Peyer's patch (tissue), 4 donors: Measurements from ENCODE around the gene NPC2. TPM values are rescaled to one million over a fixed set of nuclear protein-coding genes. Genes with fewer than 3 reads are reported as not detected.

Source experiments
- DNase-seq, 3 donors: peaks; one replicate each; pipeline ENCODE4 v3.0.0-alpha.2; 2017 to 2019
- H3K27ac ChIP-seq, 4 donors: fragments of 200-600 bp; sonication (generic); one replicate each; pipeline ENCODE4 v1.5.1; 2016 to 2019
- H3K27me3 ChIP-seq, 2 donors: fragments of 200-600 bp; sonication (generic); one replicate each; pipeline ENCODE4 v1.5.1; 2019
- H3K36me3 ChIP-seq, 3 donors: fragments of 200-600 bp; sonication (generic); one replicate each; pipeline ENCODE4 v1.5.1; 2016 to 2019
- H3K4me1 ChIP-seq, 4 donors: fragments of 200-600 bp; sonication (generic); one replicate each; pipeline ENCODE4 v1.5.1; 2016 to 2019
- H3K4me3 ChIP-seq, 4 donors: fragments of 200-600 bp; sonication (generic); 1 replicate in 3 of 4; 2 replicates in 1 of 4; pipeline ENCODE4 v1.5.1; 2016 to 2019; ENCODE audit warnings: mild to moderate bottlenecking in 1 of 4
- H3K9me3 ChIP-seq, 4 donors: fragments of 200-600 bp; sonication (generic); one replicate each; pipeline ENCODE4 v1.5.1; 2016 to 2019; ENCODE audit warnings: mild to moderate bottlenecking in 1 of 4
- CTCF ChIP-seq, 6 experiments: fragments of 450-650 bp in 4 of 6; fragments of 200-600 bp in 2 of 6; sonication (generic) in 1 of 6; IDR thresholded peaks; one replicate each; pipeline ENCODE4 v1.5.1; 2017 to 2019; ENCODE audit warnings: antibody characterized with exemption in 6 of 6, mild to moderate bottlenecking in 3 of 6, moderate library complexity in 1 of 6
- POLR2A ChIP-seq, 2 donors: fragments of 450-650 bp; IDR thresholded peaks; one replicate each; pipeline ENCODE4 v1.5.1; 2017; ENCODE audit warnings: antibody characterized with exemption in 2 of 2, mild to moderate bottlenecking in 2 of 2, moderate library complexity in 2 of 2
- total RNA-seq, 4 donors: library from RNA; depleted of rRNA; stranded (reverse); fragments of >200 nt; gene quantifications; one replicate each; pipeline ENCODE4 v1.1.0, GENCODE V29; 2016

Gene NPC2
- total RNA-seq, 4 donors from 2014 or later = 102 to 208 (median 161) TPM

- TF ChIP-seq CTCF (IDR thresholded peaks at IDR 0.05) (no peak), POLR2A (IDR thresholded peaks at IDR 0.05) (no peak)
- Histone ChIP-seq H3K36me3 (peaks cover 0 to 65% (median 0%) of the 10 kb centered on the region in 3 donors), H3K27ac (no peak overlapping the region)
Measured at GRCh38 chr14:74483321-74483720, 9.8 kb downstream of the NPC2 start.

GRCh38 chr14:74482571-74482970, 10.5 kb downstream of the NPC2 start:
- no peak for DNase-seq
- TF ChIP-seq CTCF (IDR thresholded peaks at IDR 0.05) (no peak), POLR2A (IDR thresholded peaks at IDR 0.05) (no peak)
- Histone ChIP-seq H3K4me1 (peaks cover 0 to 11% (median 0%) of the 10 kb centered on the region in 4 donors), H3K9me3 (no peaks in the 10 kb centered on the region), H3K36me3 (peaks cover 0 to 65% (median 0%) of the 10 kb centered on the region in 3 donors), H3K4me3 (no peak overlapping the region), H3K27me3 (no peaks in the 10 kb centered on the region), H3K27ac (no peak overlapping the region)

More at GRCh38 chr14:74483321-74483720, 9.8 kb downstream of the NPC2 start:
- DNase-seq = no peak
- Histone ChIP-seq H3K4me1 (peaks cover 0 to 11% (median 0%) of the 10 kb centered on the region in 4 donors), H3K27me3 (no peaks in the 10 kb centered on the region), H3K9me3 (no peaks in the 10 kb centered on the region), H3K4me3 (no peak overlapping the region)

- peaks cover 0 to 64% (median 0%) of the 10 kb centered on the region in 3 donors for H3K36me3 ChIP-seq
- no peaks in the 10 kb centered on the region for H3K27me3 ChIP-seq
- TF ChIP-seq CTCF (IDR thresholded peaks at IDR 0.05) (no peak), POLR2A (IDR thresholded peaks at IDR 0.05) (no peak)
Measured at GRCh38 chr14:74480046-74480445, 13.1 kb downstream of the NPC2 start.

GRCh38 chr14:74478996-74479635, 14.0 kb downstream of the NPC2 start:
- H3K36me3 ChIP-seq = peaks cover 0 to 63% (median 0%) of the 10 kb centered on the region in 3 donors
- TF ChIP-seq CTCF (IDR thresholded peaks at IDR 0.05) (peak; percentile 30 to 64 (median 48)), POLR2A (IDR thresholded peaks at IDR 0.05) (no peak)
- no peaks in the 10 kb centered on the region for H3K4me1 ChIP-seq
- no peak overlapping the region for H3K27ac ChIP-seq
- no peak for DNase-seq
- H3K9me3 ChIP-seq = no peaks in the 10 kb centered on the region
- no peak overlapping the region for H3K4me3 ChIP-seq
- H3K27me3 ChIP-seq = no peaks in the 10 kb centered on the region

More at GRCh38 chr14:74480046-74480445, 13.1 kb downstream of the NPC2 start:
- no peaks in the 10 kb centered on the region for H3K4me1 ChIP-seq
- no peak for DNase-seq
- no peaks in the 10 kb centered on the region for H3K9me3 ChIP-seq
- no peak overlapping the region for H3K27ac ChIP-seq
- H3K4me3 ChIP-seq = no peak overlapping the region

- DNase-seq = no peak
- Histone ChIP-seq H3K36me3 (peaks cover 0 to 48% (median 0%) of the 10 kb centered on the region in 3 donors), H3K4me3 (no peak overlapping the region), H3K4me1 (no peaks in the 10 kb centered on the region), H3K9me3 (no peaks in the 10 kb centered on the region), H3K27me3 (no peaks in the 10 kb centered on the region), H3K27ac (no peak overlapping the region)
- TF ChIP-seq POLR2A (IDR thresholded peaks at IDR 0.05) (no peak), CTCF (IDR thresholded peaks at IDR 0.05) (no peak)
Measured at GRCh38 chr14:74476607-74477006, 16.5 kb downstream of the NPC2 start.
